ENCODE data around the gene MBNL1. TPM values are rescaled to one million over a fixed set of nuclear protein-coding genes. Genes with fewer than 3 reads are reported as not detected.

Gene MBNL1
- total and polyA plus RNA-seq, 2 of the 13 experiments (the other 11 are each of a cell fraction or from before 2014, with no cell fraction given), result 27.1 to 55.4 TPM

DNA sequence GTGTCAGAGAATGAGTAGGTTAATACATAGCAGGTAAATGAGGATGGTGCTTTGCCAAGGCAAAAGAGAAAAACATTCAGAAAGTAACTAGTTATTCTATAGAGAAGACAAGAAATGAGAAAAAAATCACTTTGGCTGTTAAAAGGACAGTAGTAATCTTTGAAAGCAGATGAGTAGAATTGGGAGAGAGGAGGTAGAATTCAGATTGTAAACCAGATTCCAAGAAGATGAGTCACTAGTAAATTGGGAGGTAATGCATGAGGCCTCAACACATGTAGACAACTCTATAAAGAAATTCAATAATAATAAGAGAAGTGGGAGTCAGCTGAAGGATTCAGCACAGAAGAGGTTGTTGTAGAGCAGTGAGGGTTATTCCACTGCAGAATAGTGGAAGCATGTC lies 81.4 kb downstream of the MBNL1 start:
- ChIA-PET CTCF (ENCODE audit: low intra/inter-chr PET ratio, low total read pairs) (no interaction called here), POLR2A (no interaction called here)
- Histone ChIP-seq H3K9ac (ENCODE audit: insufficient read depth, low read depth, low read length) (no peak overlapping the region), H3K9me3 (ENCODE audit: low read length) (no peaks in the 10 kb centered on the region), H3K27ac (ENCODE audit: extremely low read length, insufficient read depth, low read length) (no peak overlapping the region), H3K4me3 (replicated peaks in 1 of 3; ENCODE audit: insufficient read depth in 1 of 3, low read depth in 2 of 3, low read length in 3 of 3) (no peak overlapping the region), H2AFZ (ENCODE audit: low read length) (no peak overlapping the region), H3K4me2 (ENCODE audit: low read depth, low read length) (no peak overlapping the region), H3K36me3 (replicated peaks in 1 of 2; ENCODE audit: control insufficient read depth in 1 of 2, insufficient read depth in 2 of 2, low read length in 2 of 2) (no peaks in the 10 kb centered on the region), H3K4me1 (ENCODE audit: insufficient read depth, low read length) (no peaks in the 10 kb centered on the region), H3K79me2 (ENCODE audit: insufficient read depth, low read length) (peaks cover 25% of the 10 kb centered on the region), H3K27me3 (ENCODE audit: control insufficient read depth in 1 of 2, insufficient read depth in 2 of 2, low read length in 2 of 2) (no peaks in the 10 kb centered on the region), H4K20me1 (ENCODE audit: insufficient read depth, low read length) (no peaks in the 10 kb centered on the region)
- ATAC-seq (no peak), FAIRE-seq (no peak), DNase-seq (ENCODE audit: low spot score) (no peak)
- in situ Hi-C loops (cut with HindIII; ENCODE audit: extremely low pct_ligation_motif_present, low pct_unique_long_range_greater_than_20kb), result no loop called here
- BruUV-seq (replicated peaks), result no TSS peak
- intact Hi-C loops (cut with micrococcal nuclease; ENCODE audit: unreplicated experiment), result no loop called here
- TF ChIP-seq NFRKB (IDR thresholded peaks at IDR 0.05), result no peak
- no peak for TF ChIP-seq NBN (conservative IDR thresholded peaks at IDR 0.05)
- no peak for TF ChIP-seq ZBTB2 (CRISPR knock-in tag; IDR thresholded peaks at IDR 0.05; ENCODE audit: low read depth)
- TF ChIP-seq SKI (IDR thresholded peaks at IDR 0.05; ENCODE audit: partially characterized antibody), result no peak
- no peak for TF ChIP-seq ZFP36L2 (CRISPR knock-in tag; IDR thresholded peaks at IDR 0.05)
- no peak for TF ChIP-seq ZNF772 (CRISPR knock-in tag; IDR thresholded peaks at IDR 0.05)
- no peak for TF ChIP-seq MTA1 (CRISPR knock-in tag; IDR thresholded peaks at IDR 0.05; ENCODE audit: borderline replicate concordance)
- no peak for TF ChIP-seq FOXP1 (IDR thresholded peaks at IDR 0.05)
- TF ChIP-seq FOXP1 (CRISPR knock-in tag; IDR thresholded peaks at IDR 0.05), result no peak
- TF ChIP-seq ELF1 (CRISPR knock-in tag; IDR thresholded peaks at IDR 0.05), result no peak
- no peak for TF ChIP-seq JDP2 (CRISPR knock-in tag; IDR thresholded peaks at IDR 0.05; ENCODE audit: borderline replicate concordance)
- no peak for TF ChIP-seq KMT2A (CRISPR knock-in tag; IDR thresholded peaks at IDR 0.05)
- no peak for TF ChIP-seq AHDC1 (CRISPR knock-in tag; IDR thresholded peaks at IDR 0.05; ENCODE audit: borderline replicate concordance)
- TF ChIP-seq PREB (CRISPR knock-in tag; IDR thresholded peaks at IDR 0.05), result no peak
- no peak for TF ChIP-seq YY1 (IDR thresholded peaks at IDR 0.05; ENCODE audit: insufficient read depth, insufficient replicate concordance, low read depth, low read length)
- TF ChIP-seq, protein P1, sequence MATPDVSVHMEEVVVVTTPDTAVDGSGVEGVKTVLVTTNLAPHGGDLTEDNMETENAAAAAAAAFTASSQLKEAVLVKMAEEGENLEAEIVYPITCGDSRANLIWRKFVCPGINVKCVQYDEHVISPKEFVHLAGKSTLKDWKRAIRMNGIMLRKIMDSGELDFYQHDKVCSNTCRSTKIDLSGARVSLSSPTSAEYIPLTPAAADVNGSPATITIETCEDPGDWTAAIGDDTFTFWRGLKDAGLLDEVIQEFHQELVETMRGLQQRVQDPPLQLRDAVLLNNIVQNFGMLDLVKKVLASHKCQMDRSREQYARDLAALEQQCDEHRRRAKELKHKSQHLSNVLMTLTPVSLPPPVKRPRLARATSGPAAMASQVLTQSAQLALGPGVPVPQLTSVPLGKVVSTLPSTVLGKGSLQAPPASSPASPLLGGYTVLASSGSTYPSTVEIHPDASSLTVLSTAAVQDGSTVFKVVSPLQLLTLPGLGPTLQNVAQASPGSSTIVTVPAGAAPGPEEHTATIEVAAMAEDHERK (CRISPR knock-in tag; IDR thresholded peaks at IDR 0.05; ENCODE audit: low read depth), result no peak
- TF ChIP-seq TFAP4 (IDR thresholded peaks at IDR 0.05; ENCODE audit: borderline replicate concordance, low read depth), result no peak
